K562 (cell line): ENCODE data around the gene SHROOM3. TPM values are rescaled to one million over a fixed set of nuclear protein-coding genes. Genes with fewer than 3 reads are reported as not detected.

Source experiments
- MCM7 ChIP-seq, 2 experiments: fragments of 450-650 bp; IDR thresholded peaks; 2 replicates each; pipeline ENCODE4 v1.6.1; 2016 to 2018
- SUPT5H ChIP-seq: fragments of 450-650 bp; IDR thresholded peaks from 2 replicates; pipeline ENCODE4 v1.6.1; 2016
- polyA plus RNA-seq, 8 experiments: library from polyadenylated mRNA; depleted of rRNA in 4 of 8; stranded (reverse) in 5 of 8; unstranded in 3 of 8; fragments of >200 nt; fragmentation: Nextera tagmentation in 2 of 8; fragmentation: Illumina TruSeq in 1 of 8; extraction: Ambion mirVana in 2 of 8; extraction: Trizol in 1 of 8; gene quantifications; 2 replicates each; pipeline versions ENCODE4 v1.2.1 to v1.2.3, GENCODE V29; 2011 to 2014; ENCODE audit warnings: inconsistent platforms in 1 of 8, missing spikeins in 1 of 8
- total RNA-seq, 7 experiments: library from RNA; depleted of rRNA in 6 of 7; stranded (reverse); fragments of >200 nt in 6 of 7; fragmentation: Illumina TruSeq in 2 of 7; extraction: Trizol in 2 of 7; gene quantifications; 2 replicates each; pipeline versions ENCODE4 v1.2.1 to v1.2.3, GENCODE V29; 2011 to 2021; ENCODE audit warnings: low replicate concordance in 1 of 7
- TF ChIP-seq, protein P1 (sequence below): fragments of 450-650 bp; IDR thresholded peaks from 2 replicates; pipeline ENCODE4 v1.6.1; 2016; ENCODE audit warnings: mild to moderate bottlenecking, moderate library complexity
- TF ChIP-seq, protein P2 (sequence below): fragments of 250-450 bp; sonication (Bioruptor Pico); IDR thresholded peaks from 2 replicates; pipeline ENCODE4 v1.4.0; 2020; ENCODE audit warnings: borderline replicate concordance
- TF ChIP-seq, protein P3 (sequence below): fragments of 450-650 bp; IDR thresholded peaks from 2 replicates; pipeline ENCODE4 v1.6.1; 2014; ENCODE audit warnings: low read depth, mild to moderate bottlenecking, moderate library complexity, borderline replicate concordance
- TF ChIP-seq, protein P4 (sequence below): sonication (generic); formaldehyde crosslinking; IDR thresholded peaks from 2 replicates; pipeline ENCODE4 v1.8.1; 2023; ENCODE audit warnings: mild to moderate bottlenecking, missing genetic modification reagents
- TF ChIP-seq, protein P5 (sequence below): fragments of 250-450 bp; sonication (Bioruptor Pico); IDR thresholded peaks from 2 replicates; pipeline ENCODE4 v1.5.0; 2022; ENCODE audit warnings: mild to moderate bottlenecking

SHROOM3 gene
- total and polyA plus RNA-seq, 9 of the 15 experiments (the other 6 are each of a cell fraction or from before 2014, with no cell fraction given), result 0.01 to 0.07 TPM; not detected in 7

DNA sequence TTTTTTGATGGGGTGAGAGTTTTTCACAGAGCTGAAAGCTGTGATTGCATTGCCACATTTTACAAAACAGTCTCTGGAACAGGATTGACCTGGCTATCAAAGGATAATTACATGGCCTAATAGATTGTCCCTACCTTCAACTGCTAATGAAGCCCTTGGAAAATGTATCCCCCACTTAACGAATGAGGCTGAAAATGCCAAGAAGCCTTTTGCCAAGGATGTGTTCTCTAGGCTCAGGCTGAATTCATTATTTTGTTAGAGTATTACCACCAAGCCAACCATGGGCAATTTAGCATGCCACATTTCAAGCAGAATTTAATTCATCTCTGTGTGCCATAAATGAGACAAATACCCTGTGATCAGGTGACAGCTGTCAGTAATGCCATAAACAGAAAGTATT, 35.5 kb downstream of the SHROOM3 start (continued):
- TF ChIP-seq, protein P1, sequence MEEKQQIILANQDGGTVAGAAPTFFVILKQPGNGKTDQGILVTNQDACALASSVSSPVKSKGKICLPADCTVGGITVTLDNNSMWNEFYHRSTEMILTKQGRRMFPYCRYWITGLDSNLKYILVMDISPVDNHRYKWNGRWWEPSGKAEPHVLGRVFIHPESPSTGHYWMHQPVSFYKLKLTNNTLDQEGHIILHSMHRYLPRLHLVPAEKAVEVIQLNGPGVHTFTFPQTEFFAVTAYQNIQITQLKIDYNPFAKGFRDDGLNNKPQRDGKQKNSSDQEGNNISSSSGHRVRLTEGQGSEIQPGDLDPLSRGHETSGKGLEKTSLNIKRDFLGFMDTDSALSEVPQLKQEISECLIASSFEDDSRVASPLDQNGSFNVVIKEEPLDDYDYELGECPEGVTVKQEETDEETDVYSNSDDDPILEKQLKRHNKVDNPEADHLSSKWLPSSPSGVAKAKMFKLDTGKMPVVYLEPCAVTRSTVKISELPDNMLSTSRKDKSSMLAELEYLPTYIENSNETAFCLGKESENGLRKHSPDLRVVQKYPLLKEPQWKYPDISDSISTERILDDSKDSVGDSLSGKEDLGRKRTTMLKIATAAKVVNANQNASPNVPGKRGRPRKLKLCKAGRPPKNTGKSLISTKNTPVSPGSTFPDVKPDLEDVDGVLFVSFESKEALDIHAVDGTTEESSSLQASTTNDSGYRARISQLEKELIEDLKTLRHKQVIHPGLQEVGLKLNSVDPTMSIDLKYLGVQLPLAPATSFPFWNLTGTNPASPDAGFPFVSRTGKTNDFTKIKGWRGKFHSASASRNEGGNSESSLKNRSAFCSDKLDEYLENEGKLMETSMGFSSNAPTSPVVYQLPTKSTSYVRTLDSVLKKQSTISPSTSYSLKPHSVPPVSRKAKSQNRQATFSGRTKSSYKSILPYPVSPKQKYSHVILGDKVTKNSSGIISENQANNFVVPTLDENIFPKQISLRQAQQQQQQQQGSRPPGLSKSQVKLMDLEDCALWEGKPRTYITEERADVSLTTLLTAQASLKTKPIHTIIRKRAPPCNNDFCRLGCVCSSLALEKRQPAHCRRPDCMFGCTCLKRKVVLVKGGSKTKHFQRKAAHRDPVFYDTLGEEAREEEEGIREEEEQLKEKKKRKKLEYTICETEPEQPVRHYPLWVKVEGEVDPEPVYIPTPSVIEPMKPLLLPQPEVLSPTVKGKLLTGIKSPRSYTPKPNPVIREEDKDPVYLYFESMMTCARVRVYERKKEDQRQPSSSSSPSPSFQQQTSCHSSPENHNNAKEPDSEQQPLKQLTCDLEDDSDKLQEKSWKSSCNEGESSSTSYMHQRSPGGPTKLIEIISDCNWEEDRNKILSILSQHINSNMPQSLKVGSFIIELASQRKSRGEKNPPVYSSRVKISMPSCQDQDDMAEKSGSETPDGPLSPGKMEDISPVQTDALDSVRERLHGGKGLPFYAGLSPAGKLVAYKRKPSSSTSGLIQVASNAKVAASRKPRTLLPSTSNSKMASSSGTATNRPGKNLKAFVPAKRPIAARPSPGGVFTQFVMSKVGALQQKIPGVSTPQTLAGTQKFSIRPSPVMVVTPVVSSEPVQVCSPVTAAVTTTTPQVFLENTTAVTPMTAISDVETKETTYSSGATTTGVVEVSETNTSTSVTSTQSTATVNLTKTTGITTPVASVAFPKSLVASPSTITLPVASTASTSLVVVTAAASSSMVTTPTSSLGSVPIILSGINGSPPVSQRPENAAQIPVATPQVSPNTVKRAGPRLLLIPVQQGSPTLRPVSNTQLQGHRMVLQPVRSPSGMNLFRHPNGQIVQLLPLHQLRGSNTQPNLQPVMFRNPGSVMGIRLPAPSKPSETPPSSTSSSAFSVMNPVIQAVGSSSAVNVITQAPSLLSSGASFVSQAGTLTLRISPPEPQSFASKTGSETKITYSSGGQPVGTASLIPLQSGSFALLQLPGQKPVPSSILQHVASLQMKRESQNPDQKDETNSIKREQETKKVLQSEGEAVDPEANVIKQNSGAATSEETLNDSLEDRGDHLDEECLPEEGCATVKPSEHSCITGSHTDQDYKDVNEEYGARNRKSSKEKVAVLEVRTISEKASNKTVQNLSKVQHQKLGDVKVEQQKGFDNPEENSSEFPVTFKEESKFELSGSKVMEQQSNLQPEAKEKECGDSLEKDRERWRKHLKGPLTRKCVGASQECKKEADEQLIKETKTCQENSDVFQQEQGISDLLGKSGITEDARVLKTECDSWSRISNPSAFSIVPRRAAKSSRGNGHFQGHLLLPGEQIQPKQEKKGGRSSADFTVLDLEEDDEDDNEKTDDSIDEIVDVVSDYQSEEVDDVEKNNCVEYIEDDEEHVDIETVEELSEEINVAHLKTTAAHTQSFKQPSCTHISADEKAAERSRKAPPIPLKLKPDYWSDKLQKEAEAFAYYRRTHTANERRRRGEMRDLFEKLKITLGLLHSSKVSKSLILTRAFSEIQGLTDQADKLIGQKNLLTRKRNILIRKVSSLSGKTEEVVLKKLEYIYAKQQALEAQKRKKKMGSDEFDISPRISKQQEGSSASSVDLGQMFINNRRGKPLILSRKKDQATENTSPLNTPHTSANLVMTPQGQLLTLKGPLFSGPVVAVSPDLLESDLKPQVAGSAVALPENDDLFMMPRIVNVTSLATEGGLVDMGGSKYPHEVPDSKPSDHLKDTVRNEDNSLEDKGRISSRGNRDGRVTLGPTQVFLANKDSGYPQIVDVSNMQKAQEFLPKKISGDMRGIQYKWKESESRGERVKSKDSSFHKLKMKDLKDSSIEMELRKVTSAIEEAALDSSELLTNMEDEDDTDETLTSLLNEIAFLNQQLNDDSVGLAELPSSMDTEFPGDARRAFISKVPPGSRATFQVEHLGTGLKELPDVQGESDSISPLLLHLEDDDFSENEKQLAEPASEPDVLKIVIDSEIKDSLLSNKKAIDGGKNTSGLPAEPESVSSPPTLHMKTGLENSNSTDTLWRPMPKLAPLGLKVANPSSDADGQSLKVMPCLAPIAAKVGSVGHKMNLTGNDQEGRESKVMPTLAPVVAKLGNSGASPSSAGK, result no peak
- TF ChIP-seq, protein P2, sequence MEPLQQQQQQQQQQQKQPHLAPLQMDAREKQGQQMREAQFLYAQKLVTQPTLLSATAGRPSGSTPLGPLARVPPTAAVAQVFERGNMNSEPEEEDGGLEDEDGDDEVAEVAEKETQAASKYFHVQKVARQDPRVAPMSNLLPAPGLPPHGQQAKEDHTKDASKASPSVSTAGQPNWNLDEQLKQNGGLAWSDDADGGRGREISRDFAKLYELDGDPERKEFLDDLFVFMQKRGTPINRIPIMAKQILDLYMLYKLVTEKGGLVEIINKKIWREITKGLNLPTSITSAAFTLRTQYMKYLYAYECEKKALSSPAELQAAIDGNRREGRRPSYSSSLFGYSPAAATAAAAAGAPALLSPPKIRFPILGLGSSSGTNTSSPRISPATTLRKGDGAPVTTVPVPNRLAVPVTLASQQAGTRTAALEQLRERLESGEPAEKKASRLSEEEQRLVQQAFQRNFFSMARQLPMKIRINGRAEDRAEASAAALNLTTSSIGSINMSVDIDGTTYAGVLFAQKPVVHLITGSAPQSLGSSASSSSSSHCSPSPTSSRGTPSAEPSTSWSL (CRISPR knock-in tag), result no peak
- TF ChIP-seq MCM7 (IDR thresholded peaks at IDR 0.05) (no peak), SUPT5H (no peak)
- TF ChIP-seq, protein P3, sequence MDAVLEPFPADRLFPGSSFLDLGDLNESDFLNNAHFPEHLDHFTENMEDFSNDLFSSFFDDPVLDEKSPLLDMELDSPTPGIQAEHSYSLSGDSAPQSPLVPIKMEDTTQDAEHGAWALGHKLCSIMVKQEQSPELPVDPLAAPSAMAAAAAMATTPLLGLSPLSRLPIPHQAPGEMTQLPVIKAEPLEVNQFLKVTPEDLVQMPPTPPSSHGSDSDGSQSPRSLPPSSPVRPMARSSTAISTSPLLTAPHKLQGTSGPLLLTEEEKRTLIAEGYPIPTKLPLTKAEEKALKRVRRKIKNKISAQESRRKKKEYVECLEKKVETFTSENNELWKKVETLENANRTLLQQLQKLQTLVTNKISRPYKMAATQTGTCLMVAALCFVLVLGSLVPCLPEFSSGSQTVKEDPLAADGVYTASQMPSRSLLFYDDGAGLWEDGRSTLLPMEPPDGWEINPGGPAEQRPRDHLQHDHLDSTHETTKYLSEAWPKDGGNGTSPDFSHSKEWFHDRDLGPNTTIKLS, result no peak
- TF ChIP-seq, protein P4, sequence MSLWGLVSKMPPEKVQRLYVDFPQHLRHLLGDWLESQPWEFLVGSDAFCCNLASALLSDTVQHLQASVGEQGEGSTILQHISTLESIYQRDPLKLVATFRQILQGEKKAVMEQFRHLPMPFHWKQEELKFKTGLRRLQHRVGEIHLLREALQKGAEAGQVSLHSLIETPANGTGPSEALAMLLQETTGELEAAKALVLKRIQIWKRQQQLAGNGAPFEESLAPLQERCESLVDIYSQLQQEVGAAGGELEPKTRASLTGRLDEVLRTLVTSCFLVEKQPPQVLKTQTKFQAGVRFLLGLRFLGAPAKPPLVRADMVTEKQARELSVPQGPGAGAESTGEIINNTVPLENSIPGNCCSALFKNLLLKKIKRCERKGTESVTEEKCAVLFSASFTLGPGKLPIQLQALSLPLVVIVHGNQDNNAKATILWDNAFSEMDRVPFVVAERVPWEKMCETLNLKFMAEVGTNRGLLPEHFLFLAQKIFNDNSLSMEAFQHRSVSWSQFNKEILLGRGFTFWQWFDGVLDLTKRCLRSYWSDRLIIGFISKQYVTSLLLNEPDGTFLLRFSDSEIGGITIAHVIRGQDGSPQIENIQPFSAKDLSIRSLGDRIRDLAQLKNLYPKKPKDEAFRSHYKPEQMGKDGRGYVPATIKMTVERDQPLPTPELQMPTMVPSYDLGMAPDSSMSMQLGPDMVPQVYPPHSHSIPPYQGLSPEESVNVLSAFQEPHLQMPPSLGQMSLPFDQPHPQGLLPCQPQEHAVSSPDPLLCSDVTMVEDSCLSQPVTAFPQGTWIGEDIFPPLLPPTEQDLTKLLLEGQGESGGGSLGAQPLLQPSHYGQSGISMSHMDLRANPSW (CRISPR knock-in tag), result no peak
- TF ChIP-seq, protein P5, sequence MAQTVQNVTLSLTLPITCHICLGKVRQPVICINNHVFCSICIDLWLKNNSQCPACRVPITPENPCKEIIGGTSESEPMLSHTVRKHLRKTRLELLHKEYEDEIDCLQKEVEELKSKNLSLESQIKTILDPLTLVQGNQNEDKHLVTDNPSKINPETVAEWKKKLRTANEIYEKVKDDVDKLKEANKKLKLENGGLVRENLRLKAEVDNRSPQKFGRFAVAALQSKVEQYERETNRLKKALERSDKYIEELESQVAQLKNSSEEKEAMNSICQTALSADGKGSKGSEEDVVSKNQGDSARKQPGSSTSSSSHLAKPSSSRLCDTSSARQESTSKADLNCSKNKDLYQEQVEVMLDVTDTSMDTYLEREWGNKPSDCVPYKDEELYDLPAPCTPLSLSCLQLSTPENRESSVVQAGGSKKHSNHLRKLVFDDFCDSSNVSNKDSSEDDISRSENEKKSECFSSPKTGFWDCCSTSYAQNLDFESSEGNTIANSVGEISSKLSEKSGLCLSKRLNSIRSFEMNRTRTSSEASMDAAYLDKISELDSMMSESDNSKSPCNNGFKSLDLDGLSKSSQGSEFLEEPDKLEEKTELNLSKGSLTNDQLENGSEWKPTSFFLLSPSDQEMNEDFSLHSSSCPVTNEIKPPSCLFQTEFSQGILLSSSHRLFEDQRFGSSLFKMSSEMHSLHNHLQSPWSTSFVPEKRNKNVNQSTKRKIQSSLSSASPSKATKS (CRISPR knock-in tag), result no peak
